OCI-LY1 (cell line): Measurements from ENCODE around the gene HSF4.

Experiments used
- H2AFZ ChIP-seq: fragments of 200-600 bp; sonication (generic), shearing (Covaris generic); 2 replicates; pipeline ENCODE4 v1.6.0; 2014; ENCODE audit warnings: antibody characterized with exemption, mild to moderate bottlenecking, low read length
- H3F3A ChIP-seq: fragments of 200-600 bp; sonication (generic), shearing (Covaris generic); 2 replicates; pipeline ENCODE4 v1.6.0; 2014; ENCODE audit warnings: mild to moderate bottlenecking, antibody characterized with exemption, low read length, moderate library complexity; ENCODE audit not compliant: insufficient read depth
- H3K27ac ChIP-seq: fragments of 200-600 bp; sonication (generic); 2 replicates; pipeline ENCODE4 v1.5.1; 2014; ENCODE audit warnings: low read length, mixed run types, mild to moderate bottlenecking, low read depth; ENCODE audit not compliant: poor library complexity, severe bottlenecking
- H3K27me3 ChIP-seq: fragments of 200-600 bp; sonication (generic); 2 replicates; pipeline ENCODE4 v1.6.0; 2014; ENCODE audit warnings: antibody characterized with exemption, mild to moderate bottlenecking, low read length, moderate library complexity; ENCODE audit not compliant: insufficient read depth
- H3K36me3 ChIP-seq: fragments of 200-600 bp; sonication (generic); 2 replicates; pipeline ENCODE4 v1.6.1; 2014; ENCODE audit warnings: mild to moderate bottlenecking, antibody characterized with exemption, low read length, moderate library complexity, mixed read lengths; ENCODE audit not compliant: insufficient read depth
- H3K4me1 ChIP-seq: fragments of 200-600 bp; sonication (generic); 2 replicates; pipeline ENCODE4 v1.5.1; 2014; ENCODE audit warnings: mild to moderate bottlenecking, low read length, moderate library complexity; ENCODE audit not compliant: insufficient read depth, severe bottlenecking
- H3K4me2 ChIP-seq: fragments of 200-600 bp; sonication (generic), shearing (Covaris generic); 2 replicates; pipeline ENCODE4 v1.6.1; 2014; ENCODE audit warnings: low read length
- H3K4me3 ChIP-seq: fragments of 200-600 bp; sonication (generic); 2 replicates; pipeline ENCODE4 v1.5.1; 2014; ENCODE audit warnings: low read length, low read depth, mild to moderate bottlenecking, mixed read lengths; ENCODE audit not compliant: poor library complexity, severe bottlenecking
- H3K79me2 ChIP-seq: fragments of 200-600 bp; shearing (Covaris generic); 2 replicates; pipeline ENCODE4 v1.6.1; 2016; ENCODE audit warnings: mixed run types, low read length, mixed read lengths; ENCODE audit not compliant: insufficient read depth
- H3K9ac ChIP-seq: fragments of 200-600 bp; sonication (generic), shearing (Covaris generic); 2 replicates; pipeline ENCODE4 v1.6.1; 2014; ENCODE audit warnings: mild to moderate bottlenecking, low read length, mixed read lengths
- H3K9me2 ChIP-seq: fragments of 200-600 bp; sonication (generic), shearing (Covaris generic); 2 replicates; pipeline ENCODE4 v1.6.1; 2014; ENCODE audit warnings: low read depth, mild to moderate bottlenecking, low read length, mixed read lengths
- H3K9me3 ChIP-seq: fragments of 200-600 bp; shearing (Covaris generic); 2 replicates; pipeline ENCODE4 v1.6.1; 2014; ENCODE audit warnings: low read length, mixed read lengths
- H4K20me1 ChIP-seq: fragments of 200-600 bp; sonication (generic), shearing (Covaris generic); 2 replicates; pipeline ENCODE4 v1.6.0; 2016; ENCODE audit warnings: mild to moderate bottlenecking, low read length; ENCODE audit not compliant: insufficient read depth
- EZH2 ChIP-seq: fragments of 200-600 bp; sonication (generic), shearing (Covaris generic); IDR thresholded peaks from 2 replicates; pipeline ENCODE4 v1.8.0; 2017; ENCODE audit warnings: borderline replicate concordance, mixed run types, mild to moderate bottlenecking, antibody characterized with exemption, low read length, moderate library complexity, mixed read lengths
- TF ChIP-seq, protein P1 (sequence below): fragments of 200-600 bp; sonication (generic), shearing (Covaris generic); IDR thresholded peaks from 2 replicates; pipeline ENCODE4 v1.5.1; 2017; ENCODE audit warnings: mild to moderate bottlenecking, antibody characterized with exemption, low read length, moderate library complexity, mixed read lengths

Gene HSF4

DNA sequence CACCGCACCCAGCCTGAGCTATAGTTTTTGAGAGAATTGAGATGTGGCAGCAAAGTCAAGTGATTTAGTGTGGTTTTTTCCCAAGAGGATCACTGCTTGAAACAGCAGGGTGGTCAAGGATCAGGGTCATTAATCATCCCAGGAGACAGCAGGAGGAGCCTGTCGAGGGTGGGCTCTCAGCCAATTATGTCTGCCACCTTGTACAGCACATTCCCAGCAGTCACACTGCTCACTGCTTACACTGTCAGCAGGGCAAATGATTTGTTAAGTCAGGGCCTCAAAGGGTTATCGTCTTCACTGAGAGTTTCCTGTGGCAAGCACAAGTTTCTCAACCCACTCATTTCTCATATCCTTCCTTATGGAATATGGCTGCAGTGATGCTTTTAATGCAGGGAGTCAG, 26.9 kb upstream of the HSF4 start:
- no peaks in the 10 kb centered on the region for H3K27me3 ChIP-seq
- no peaks in the 10 kb centered on the region for H3K9me2 ChIP-seq
- no peak overlapping the region for H3K4me3 ChIP-seq
- H3K4me2 ChIP-seq, result no peak overlapping the region
- no peaks in the 10 kb centered on the region for H3K79me2 ChIP-seq
- no peak overlapping the region for H2AFZ ChIP-seq
- TF ChIP-seq, protein P1, sequence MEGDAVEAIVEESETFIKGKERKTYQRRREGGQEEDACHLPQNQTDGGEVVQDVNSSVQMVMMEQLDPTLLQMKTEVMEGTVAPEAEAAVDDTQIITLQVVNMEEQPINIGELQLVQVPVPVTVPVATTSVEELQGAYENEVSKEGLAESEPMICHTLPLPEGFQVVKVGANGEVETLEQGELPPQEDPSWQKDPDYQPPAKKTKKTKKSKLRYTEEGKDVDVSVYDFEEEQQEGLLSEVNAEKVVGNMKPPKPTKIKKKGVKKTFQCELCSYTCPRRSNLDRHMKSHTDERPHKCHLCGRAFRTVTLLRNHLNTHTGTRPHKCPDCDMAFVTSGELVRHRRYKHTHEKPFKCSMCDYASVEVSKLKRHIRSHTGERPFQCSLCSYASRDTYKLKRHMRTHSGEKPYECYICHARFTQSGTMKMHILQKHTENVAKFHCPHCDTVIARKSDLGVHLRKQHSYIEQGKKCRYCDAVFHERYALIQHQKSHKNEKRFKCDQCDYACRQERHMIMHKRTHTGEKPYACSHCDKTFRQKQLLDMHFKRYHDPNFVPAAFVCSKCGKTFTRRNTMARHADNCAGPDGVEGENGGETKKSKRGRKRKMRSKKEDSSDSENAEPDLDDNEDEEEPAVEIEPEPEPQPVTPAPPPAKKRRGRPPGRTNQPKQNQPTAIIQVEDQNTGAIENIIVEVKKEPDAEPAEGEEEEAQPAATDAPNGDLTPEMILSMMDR, result no peak
- TF ChIP-seq EZH2, result no peak
- H3K27ac ChIP-seq, result no peak overlapping the region
- H3K36me3 ChIP-seq, result peaks cover 82% of the 10 kb centered on the region
- H3K9ac ChIP-seq, result no peak overlapping the region
- H3F3A ChIP-seq, result no peaks in the 10 kb centered on the region
- no peaks in the 10 kb centered on the region for H3K4me1 ChIP-seq
- H3K9me3 ChIP-seq, result no peaks in the 10 kb centered on the region
- H4K20me1 ChIP-seq, result no peaks in the 10 kb centered on the region

DNA sequence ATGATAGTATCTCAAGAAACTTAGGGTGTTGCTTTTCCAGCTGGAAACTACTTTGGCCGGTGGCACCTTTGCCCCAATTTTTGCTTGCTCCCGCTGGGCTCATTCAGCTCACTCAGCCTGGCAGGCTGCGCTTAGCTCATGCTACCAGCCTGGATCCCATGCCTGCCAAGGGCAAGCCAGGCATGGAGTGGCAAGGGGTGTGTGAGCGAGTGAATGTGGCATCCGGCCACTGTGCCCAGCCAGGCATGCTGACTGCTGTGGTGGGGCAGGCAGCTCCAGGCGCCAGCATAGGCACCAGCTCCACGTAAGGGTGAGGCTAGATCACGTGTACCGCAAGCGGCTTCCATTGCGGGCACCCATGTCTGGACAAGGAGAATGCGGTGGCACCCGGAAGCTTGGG, 23.2 kb upstream of the HSF4 start:
- H3K4me3 ChIP-seq, result no peak overlapping the region
- peaks cover 84% of the 10 kb centered on the region for H3K36me3 ChIP-seq
- H4K20me1 ChIP-seq, result no peaks in the 10 kb centered on the region
- no peaks in the 10 kb centered on the region for H3F3A ChIP-seq
- no peak overlapping the region for H3K9ac ChIP-seq
- H3K9me3 ChIP-seq, result no peaks in the 10 kb centered on the region
- TF ChIP-seq EZH2, result no peak
- TF ChIP-seq, protein P1, result no peak
- H3K4me1 ChIP-seq, result no peaks in the 10 kb centered on the region
- no peaks in the 10 kb centered on the region for H3K9me2 ChIP-seq
- no peak overlapping the region for H3K27ac ChIP-seq
- no peak overlapping the region for H3K4me2 ChIP-seq
- H3K79me2 ChIP-seq, result no peaks in the 10 kb centered on the region
- H3K27me3 ChIP-seq, result no peaks in the 10 kb centered on the region
- no peak overlapping the region for H2AFZ ChIP-seq

DNA sequence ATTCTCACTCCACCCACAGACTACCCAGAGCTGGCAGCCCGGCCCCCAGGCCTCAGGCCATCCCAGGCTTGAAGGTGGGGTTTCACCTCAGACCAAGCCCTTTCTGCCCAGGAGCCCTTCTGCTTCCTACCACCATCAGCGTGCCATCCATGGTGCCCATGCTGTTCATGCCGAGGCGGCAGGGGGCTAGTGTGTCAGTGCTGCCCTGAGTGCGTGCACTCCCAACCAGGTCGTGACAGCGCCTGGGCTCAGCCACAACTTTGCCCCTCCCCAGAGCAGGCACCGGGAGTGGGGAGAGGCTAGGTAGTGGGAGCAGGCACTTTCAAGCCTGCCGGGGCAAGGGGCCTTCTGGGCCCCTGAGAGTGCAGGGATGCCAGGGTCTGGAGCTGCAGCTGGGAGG, 22.2 kb upstream of the HSF4 start:
- no peak overlapping the region for H3K4me2 ChIP-seq
- no peaks in the 10 kb centered on the region for H3K27me3 ChIP-seq
- H3K27ac ChIP-seq, result no peak overlapping the region
- no peaks in the 10 kb centered on the region for H3K9me3 ChIP-seq
- H4K20me1 ChIP-seq, result no peaks in the 10 kb centered on the region
- H3K9ac ChIP-seq, result no peak overlapping the region
- no peaks in the 10 kb centered on the region for H3K79me2 ChIP-seq
- TF ChIP-seq EZH2, result no peak
- TF ChIP-seq, protein P1, result no peak
- H3K4me1 ChIP-seq, result no peaks in the 10 kb centered on the region
- peaks cover 82% of the 10 kb centered on the region for H3K36me3 ChIP-seq
- H3F3A ChIP-seq, result no peaks in the 10 kb centered on the region
- no peaks in the 10 kb centered on the region for H3K9me2 ChIP-seq
- H3K4me3 ChIP-seq, result no peak overlapping the region
- H2AFZ ChIP-seq, result no peak overlapping the region
